Measurements from ENCODE around the gene ATP5ME. TPM values are rescaled to one million over a fixed set of nuclear protein-coding genes. Genes with fewer than 3 reads are reported as not detected.
A peak's percentile ranks its signal among the peaks of the same experiment; 100 is the strongest.
"Not testable (repeated sequence)": the region's sequence is repeated elsewhere in the genome, so short reads cannot be mapped to it uniquely, and the experiment has no call there.

The ATP5ME gene
- total and polyA plus RNA-seq, 2 of the 13 experiments (the other 11 are each of a cell fraction or from before 2014, with no cell fraction given), result 305 to 753 TPM

GRCh38 chr4:706834-707598 is 32.9 kb upstream of the ATP5ME start:
- Histone ChIP-seq H3K27me3 (ENCODE audit: control insufficient read depth in 1 of 2, insufficient read depth in 2 of 2, low read length in 2 of 2) (peaks cover 3 to 12% of the 10 kb centered on the region in 2 experiments; a peak in 2 of 5 replicates), H2AFZ (ENCODE audit: low read length) (no peak overlapping the region), H3K4me2 (ENCODE audit: low read depth, low read length) (peak overlapping the region; percentile 79), H3K4me1 (ENCODE audit: insufficient read depth, low read length) (peaks cover 56% of the 10 kb centered on the region), H3K4me3 (replicated peaks in 1 of 3; ENCODE audit: insufficient read depth in 1 of 3, low read depth in 2 of 3, low read length in 3 of 3) (peak overlapping the region; percentile 89 to 93 (median 92); a peak in 5 of 6 replicates), H3K27ac (ENCODE audit: extremely low read length, insufficient read depth, low read length) (no peak overlapping the region), H3K9me3 (ENCODE audit: low read length) (no peaks in the 10 kb centered on the region), H3K36me3 (replicated peaks in 1 of 2; ENCODE audit: control insufficient read depth in 1 of 2, insufficient read depth in 2 of 2, low read length in 2 of 2) (peaks cover 2 to 9% of the 10 kb centered on the region in 2 experiments; a peak in 2 of 5 replicates), H4K20me1 (ENCODE audit: insufficient read depth, low read length) (peaks cover 32% of the 10 kb centered on the region), H3K9ac (ENCODE audit: insufficient read depth, low read depth, low read length) (peak overlapping the region; percentile 99), H3K79me2 (ENCODE audit: insufficient read depth, low read length) (peaks cover 47% of the 10 kb centered on the region)
- POLR2A ChIA-PET, result interaction anchor here (0.7 kb wide), 1 partner anchor 20 kb away, joined by 3 read pairs; no protein-coding TSS in a partner anchor
- intact Hi-C loops (cut with micrococcal nuclease; ENCODE audit: unreplicated experiment) (no loop called here), in situ Hi-C loops (cut with HindIII; ENCODE audit: extremely low pct_ligation_motif_present, low pct_unique_long_range_greater_than_20kb) (no loop called here)
- CTCF ChIA-PET (ENCODE audit: low intra/inter-chr PET ratio, low total read pairs), result no interaction called here
- TF ChIP-seq ZNF891 (CRISPR knock-in tag; IDR thresholded peaks at IDR 0.05) (0 out of 2 replicates have a peak, but pooled peaks have one; percentile 30), ZNF589 (CRISPR knock-in tag; conservative IDR thresholded peaks at IDR 0.05) (no peak), ZNF749 (CRISPR knock-in tag; IDR thresholded peaks at IDR 0.05; ENCODE audit: borderline replicate concordance) (0 out of 2 replicates have a peak, but pooled peaks have one; percentile 11)
- no TSS peak for BruUV-seq (replicated peaks)
- 85% methylated on average over 4 of the region's 21 CpGs for WGBS (ENCODE audit: low lambda C conversion rate)
- no peak for FAIRE-seq
- no peak for DNase-seq (ENCODE audit: low spot score)
- no peak for ATAC-seq

GRCh38 chr4:706083-706633 is 32.1 kb upstream of the ATP5ME start:
- H3K27ac ChIP-seq (ENCODE audit: extremely low read length, insufficient read depth, low read length), result peak overlapping the region; percentile 75
- H3K9ac ChIP-seq (ENCODE audit: insufficient read depth, low read depth, low read length), result peak overlapping the region; percentile 99
- H3K27me3 ChIP-seq (ENCODE audit: control insufficient read depth in 1 of 2, insufficient read depth in 2 of 2, low read length in 2 of 2), result peaks cover 3 to 12% of the 10 kb centered on the region in 2 experiments; a peak in 2 of 5 replicates
- in situ Hi-C loops (cut with HindIII; ENCODE audit: extremely low pct_ligation_motif_present, low pct_unique_long_range_greater_than_20kb); FAIRE-seq; CTCF ChIA-PET (ENCODE audit: low intra/inter-chr PET ratio, low total read pairs); DNase-seq (ENCODE audit: low spot score); intact Hi-C loops (cut with micrococcal nuclease; ENCODE audit: unreplicated experiment); H2AFZ ChIP-seq (ENCODE audit: low read length); POLR2A ChIA-PET; H3K36me3 ChIP-seq (replicated peaks in 1 of 2; ENCODE audit: control insufficient read depth in 1 of 2, insufficient read depth in 2 of 2, low read length in 2 of 2); H3K9me3 ChIP-seq (ENCODE audit: low read length); ATAC-seq: not testable (repeated sequence)
- peaks cover 44% of the 10 kb centered on the region for H3K79me2 ChIP-seq (ENCODE audit: insufficient read depth, low read length)
- peak overlapping the region; percentile 89 to 93 (median 92) for H3K4me3 ChIP-seq (replicated peaks in 1 of 3; ENCODE audit: insufficient read depth in 1 of 3, low read depth in 2 of 3, low read length in 3 of 3)
- BruUV-seq (replicated peaks), result TSS peak; percentile 33
- peaks cover 58% of the 10 kb centered on the region for H3K4me1 ChIP-seq (ENCODE audit: insufficient read depth, low read length)
- H3K4me2 ChIP-seq (ENCODE audit: low read depth, low read length), result peak overlapping the region; percentile 72
- H4K20me1 ChIP-seq (ENCODE audit: insufficient read depth, low read length), result peaks cover 32% of the 10 kb centered on the region
- WGBS (ENCODE audit: low lambda C conversion rate), result 20% methylated on average over 1 of the region's 21 CpGs
- 0 out of 2 replicates have a peak, but pooled peaks have one; percentile 13 for TF ChIP-seq ZFP91 (CRISPR knock-in tag; IDR thresholded peaks at IDR 0.05; ENCODE audit: borderline replicate concordance)
- TF ChIP-seq SRY (CRISPR knock-in tag; IDR thresholded peaks at IDR 0.05), result 0 out of 2 replicates have a peak, but pooled peaks have one; percentile 35
- TF ChIP-seq RBFOX2 (IDR thresholded peaks at IDR 0.05; ENCODE audit: low read depth, low read length), result peak; percentile 62
- TF ChIP-seq UBTF (CRISPR knock-in tag; IDR thresholded peaks at IDR 0.05), result 0 out of 2 replicates have a peak, but pooled peaks have one; percentile 24
- 0 out of 2 replicates have a peak, but pooled peaks have one; percentile 51 for TF ChIP-seq ZNF563 (CRISPR knock-in tag; IDR thresholded peaks at IDR 0.05)
- TF ChIP-seq MYC (CRISPR knock-in tag; IDR thresholded peaks at IDR 0.05; ENCODE audit: borderline replicate concordance), result peak; percentile 4; the same call in 1 of the 2 replicates
- peak; percentile 6; the same call in 1 of the 2 replicates for TF ChIP-seq PHF8 (CRISPR knock-in tag; IDR thresholded peaks at IDR 0.05)
- peak; percentile 74 for TF ChIP-seq AGO2 (optimal IDR thresholded peaks at IDR 0.05; ENCODE audit: low read depth, low read length)

Data from HepG2 (cell line).